Suprapubic skin (tissue), 4 donors: ENCODE measurements around the gene LCN12. TPM values are rescaled to one million over a fixed set of nuclear protein-coding genes. Genes with fewer than 3 reads are reported as not detected.

Experiments used
- DNase-seq, 2 donors: peaks; one replicate each; pipeline ENCODE4 v3.0.0-alpha.2; 2019; ENCODE audit warnings: low spot score in 2 of 2
- H3K27ac ChIP-seq: fragments of 200-600 bp; sonication (generic); one replicate; pipeline ENCODE4 v1.5.1; 2019
- H3K27me3 ChIP-seq: fragments of 200-600 bp; sonication (generic); one replicate; pipeline ENCODE4 v1.5.1; 2019
- H3K36me3 ChIP-seq: fragments of 200-600 bp; sonication (generic); one replicate; pipeline ENCODE4 v1.5.1; 2019
- H3K4me1 ChIP-seq: fragments of 200-600 bp; sonication (generic); one replicate; pipeline ENCODE4 v1.5.1; 2019
- H3K4me3 ChIP-seq: fragments of 200-600 bp; sonication (generic); one replicate; pipeline ENCODE4 v1.5.1; 2019; ENCODE audit warnings: mild to moderate bottlenecking
- H3K9me3 ChIP-seq: fragments of 200-600 bp; sonication (generic); one replicate; pipeline ENCODE4 v1.5.1; 2019
- CTCF ChIP-seq, 2 donors: fragments of 200-600 bp in 1 of 2; fragments of 450-650 bp in 1 of 2; sonication (generic) in 1 of 2; IDR thresholded peaks; one replicate each; pipeline ENCODE4 v1.5.1; 2016 to 2019; ENCODE audit warnings: antibody characterized with exemption in 2 of 2, mild to moderate bottlenecking in 1 of 2, moderate library complexity in 1 of 2
- EP300 ChIP-seq: sonication (generic); formaldehyde crosslinking; IDR thresholded peaks from one replicate; pipeline ENCODE4 v1.6.1; 2017; ENCODE audit warnings: antibody characterized with exemption
- POLR2A ChIP-seq, 2 donors: fragments of 450-650 bp; IDR thresholded peaks; one replicate each; pipeline ENCODE4 v1.6.1; 2017; ENCODE audit warnings: antibody characterized with exemption in 2 of 2, mild to moderate bottlenecking in 2 of 2, moderate library complexity in 2 of 2
- POLR2AphosphoS5 ChIP-seq, 3 donors: sonication (generic); formaldehyde crosslinking; IDR thresholded peaks; one replicate each; pipeline ENCODE4 v1.6.1; 2017; ENCODE audit warnings: antibody characterized with exemption in 3 of 3
- WGBS: methylation state at CpG from one replicate; pipeline ENCODE4 v1.1.5; 2018; 5-methylcytosine and 5-hydroxymethylcytosine counted together
- total RNA-seq, 4 donors: library from RNA; depleted of rRNA; stranded (reverse); fragments of >200 nt; gene quantifications; one replicate each; pipeline ENCODE4 v1.1.0, GENCODE V29; 2016

Gene LCN12
- total RNA-seq, 4 donors from 2014 or later: 3.7 TPM; not detected in 3

- 42% methylated on average over 12 of the region's 23 CpGs for WGBS
- Histone ChIP-seq H3K4me1 (peaks cover 41% of the 10 kb centered on the region), H3K4me3 (no peak overlapping the region), H3K27me3 (no peaks in the 10 kb centered on the region), H3K36me3 (no peaks in the 10 kb centered on the region), H3K9me3 (no peaks in the 10 kb centered on the region), H3K27ac (no peak overlapping the region)
- TF ChIP-seq POLR2A (IDR thresholded peaks at IDR 0.05): no peak
- DNase-seq: no peak
Observed at GRCh38 chr9:136961279-136962065, 9.4 kb downstream of the LCN12 start.

GRCh38 chr9:136962163-136962562 is 10.1 kb downstream of the LCN12 start:
- no peak overlapping the region for H3K27ac ChIP-seq

GRCh38 chr9:136962701-136963248 is 10.7 kb downstream of the LCN12 start:
- 84% methylated on average over 9 of the region's 11 CpGs for WGBS
- Histone ChIP-seq H3K36me3 (no peaks in the 10 kb centered on the region), H3K4me3 (no peak overlapping the region), H3K27me3 (no peaks in the 10 kb centered on the region), H3K27ac (no peak overlapping the region), H3K9me3 (no peaks in the 10 kb centered on the region), H3K4me1 (peaks cover 41% of the 10 kb centered on the region)
- TF ChIP-seq POLR2AphosphoS5 (IDR thresholded peaks at IDR 0.05) (no peak), CTCF (IDR thresholded peaks at IDR 0.05) (no peak), POLR2A (IDR thresholded peaks at IDR 0.05) (no peak), EP300 (no peak)
- no peak for DNase-seq

More at GRCh38 chr9:136962163-136962562, 10.1 kb downstream of the LCN12 start:
- Histone ChIP-seq H3K9me3 (no peaks in the 10 kb centered on the region), H3K4me3 (no peak overlapping the region), H3K36me3 (no peaks in the 10 kb centered on the region), H3K4me1 (peaks cover 41% of the 10 kb centered on the region), H3K27me3 (no peaks in the 10 kb centered on the region)
- no peak for DNase-seq
- WGBS: over 99% methylated on average over 9 of the region's 9 CpGs
- TF ChIP-seq POLR2AphosphoS5 (IDR thresholded peaks at IDR 0.05) (no peak), POLR2A (IDR thresholded peaks at IDR 0.05) (no peak), CTCF (IDR thresholded peaks at IDR 0.05) (no peak), EP300 (no peak)

- WGBS: 83% methylated on average over 9 of the region's 15 CpGs
- Histone ChIP-seq H3K27me3 (no peaks in the 10 kb centered on the region), H3K36me3 (no peaks in the 10 kb centered on the region), H3K4me1 (peaks cover 41% of the 10 kb centered on the region), H3K27ac (no peak overlapping the region), H3K4me3 (no peak overlapping the region), H3K9me3 (no peaks in the 10 kb centered on the region)
- TF ChIP-seq POLR2A (IDR thresholded peaks at IDR 0.05) (no peak), CTCF (IDR thresholded peaks at IDR 0.05) (no peak), POLR2AphosphoS5 (IDR thresholded peaks at IDR 0.05) (no peak), EP300 (no peak)
- DNase-seq: no peak
Observed at GRCh38 chr9:136963341-136963740, 11.3 kb downstream of the LCN12 start.

- no peak overlapping the region for H3K4me3 ChIP-seq
- WGBS: 84% methylated on average over 8 of the region's 12 CpGs
- TF ChIP-seq EP300 (no peak), CTCF (IDR thresholded peaks at IDR 0.05) (no peak), POLR2AphosphoS5 (IDR thresholded peaks at IDR 0.05) (no peak), POLR2A (IDR thresholded peaks at IDR 0.05) (no peak)
Observed at GRCh38 chr9:136963751-136964150, 11.7 kb downstream of the LCN12 start.

More at GRCh38 chr9:136963751-136964150, 11.7 kb downstream of the LCN12 start:
- Histone ChIP-seq H3K9me3 (no peaks in the 10 kb centered on the region), H3K36me3 (no peaks in the 10 kb centered on the region), H3K4me1 (peaks cover 41% of the 10 kb centered on the region), H3K27ac (no peak overlapping the region), H3K27me3 (no peaks in the 10 kb centered on the region)
- DNase-seq: no peak
